ENCODE measurements around the gene GBA3.

DNA sequence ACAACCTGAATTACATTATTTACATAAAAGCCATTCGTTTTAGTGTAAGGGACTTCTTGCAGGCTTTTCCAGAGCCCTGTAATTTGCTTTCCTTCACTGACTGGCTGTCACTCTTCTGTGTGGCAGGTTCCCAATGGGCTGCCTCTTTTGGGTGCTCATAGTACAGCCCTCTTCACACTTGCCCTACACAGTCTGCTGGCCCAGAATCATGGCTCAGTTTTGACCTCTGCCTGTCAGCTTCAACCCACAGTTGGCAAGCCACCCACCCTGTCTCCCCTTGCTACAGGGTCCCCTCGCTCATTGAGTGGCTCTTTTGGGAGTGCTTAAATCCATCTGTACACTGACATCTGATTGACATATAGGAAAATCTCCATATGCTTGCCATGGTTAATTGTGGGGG is 97.9 kb downstream of the GBA3 start:
- TF ChIP-seq, protein P1, sequence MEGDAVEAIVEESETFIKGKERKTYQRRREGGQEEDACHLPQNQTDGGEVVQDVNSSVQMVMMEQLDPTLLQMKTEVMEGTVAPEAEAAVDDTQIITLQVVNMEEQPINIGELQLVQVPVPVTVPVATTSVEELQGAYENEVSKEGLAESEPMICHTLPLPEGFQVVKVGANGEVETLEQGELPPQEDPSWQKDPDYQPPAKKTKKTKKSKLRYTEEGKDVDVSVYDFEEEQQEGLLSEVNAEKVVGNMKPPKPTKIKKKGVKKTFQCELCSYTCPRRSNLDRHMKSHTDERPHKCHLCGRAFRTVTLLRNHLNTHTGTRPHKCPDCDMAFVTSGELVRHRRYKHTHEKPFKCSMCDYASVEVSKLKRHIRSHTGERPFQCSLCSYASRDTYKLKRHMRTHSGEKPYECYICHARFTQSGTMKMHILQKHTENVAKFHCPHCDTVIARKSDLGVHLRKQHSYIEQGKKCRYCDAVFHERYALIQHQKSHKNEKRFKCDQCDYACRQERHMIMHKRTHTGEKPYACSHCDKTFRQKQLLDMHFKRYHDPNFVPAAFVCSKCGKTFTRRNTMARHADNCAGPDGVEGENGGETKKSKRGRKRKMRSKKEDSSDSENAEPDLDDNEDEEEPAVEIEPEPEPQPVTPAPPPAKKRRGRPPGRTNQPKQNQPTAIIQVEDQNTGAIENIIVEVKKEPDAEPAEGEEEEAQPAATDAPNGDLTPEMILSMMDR (IDR thresholded peaks at IDR 0.05): no peak
- TF ChIP-seq POLR2A (IDR thresholded peaks at IDR 0.05): no peak

Data from thyroid gland (tissue), 4 donors.